HG02759 (cell line): ENCODE measurements around the gene RNF212.

Experiments used
- ATAC-seq: cut with Tn5 transposase; IDR thresholded peaks from one replicate; pipeline ENCODE4 v1.9.1; 2021; ENCODE audit warnings: mild to moderate bottlenecking, moderate library complexity; ENCODE audit not compliant: unreplicated experiment

Gene RNF212

DNA sequence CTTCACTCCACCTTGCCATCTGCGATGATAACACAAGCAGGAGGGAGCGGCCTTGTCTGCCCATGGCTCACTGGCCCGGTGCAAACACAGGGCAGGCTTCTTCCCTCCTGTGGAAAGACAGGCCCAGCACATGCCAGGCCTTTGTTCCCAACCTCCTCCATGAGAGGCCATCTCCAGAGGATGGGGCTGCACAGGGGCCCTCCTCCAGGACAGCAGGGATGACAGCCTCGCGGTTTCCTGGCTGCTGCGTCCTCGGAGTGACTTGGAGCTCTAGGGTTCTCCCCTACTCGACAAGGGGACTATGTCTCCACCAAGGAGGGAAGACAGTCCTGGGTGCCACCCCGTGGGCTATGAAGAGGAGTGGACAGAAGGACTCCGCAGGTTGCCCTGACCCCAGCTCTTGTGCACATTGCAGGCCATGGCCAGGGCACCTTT is 21.8 kb downstream of the RNF212 start:
- no peak for ATAC-seq

- no peak for ATAC-seq
Observed at GRCh38 chr4:1090465-1091440, 22.6 kb downstream of the RNF212 start.

DNA sequence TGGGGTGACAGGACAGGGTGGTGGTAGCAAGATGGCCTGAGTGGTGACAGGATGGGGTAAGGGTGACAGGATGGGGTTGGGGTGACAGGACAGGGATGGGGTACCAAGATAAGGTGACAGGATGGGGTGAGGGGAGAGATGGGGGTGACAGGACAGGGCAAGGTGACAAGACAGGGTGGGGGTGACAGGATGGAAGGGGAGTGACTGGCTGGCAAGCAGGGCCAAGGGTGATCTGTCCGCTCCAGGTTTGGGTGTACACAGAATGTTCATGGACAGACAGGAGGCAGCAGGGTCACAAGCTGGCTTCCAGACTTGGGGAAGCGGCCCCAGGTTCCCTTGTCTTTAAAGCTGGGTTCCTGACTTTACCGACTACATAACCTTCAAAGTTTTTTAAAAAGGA is 23.3 kb downstream of the RNF212 start:
- ATAC-seq: no peak

DNA sequence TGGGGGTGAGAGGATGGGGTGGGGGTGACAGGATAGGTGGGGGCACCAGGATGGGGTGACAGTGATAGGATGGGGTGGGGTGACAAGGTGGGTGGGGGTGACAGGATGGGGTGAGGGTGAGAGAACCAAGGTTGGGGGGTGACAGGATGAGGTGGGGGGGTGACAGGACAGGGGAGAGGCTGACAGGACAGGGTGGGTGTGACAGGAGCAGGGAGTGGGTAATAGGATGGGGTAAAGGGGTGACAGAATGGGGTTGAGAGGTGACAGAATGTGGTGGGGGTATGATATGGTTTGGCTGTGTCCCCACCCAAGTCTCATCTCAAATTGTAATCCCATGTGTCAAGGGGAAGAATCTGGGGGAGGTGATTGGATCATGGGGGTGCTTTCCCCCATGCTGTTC is 26.0 kb downstream of the RNF212 start:
- no peak for ATAC-seq

DNA sequence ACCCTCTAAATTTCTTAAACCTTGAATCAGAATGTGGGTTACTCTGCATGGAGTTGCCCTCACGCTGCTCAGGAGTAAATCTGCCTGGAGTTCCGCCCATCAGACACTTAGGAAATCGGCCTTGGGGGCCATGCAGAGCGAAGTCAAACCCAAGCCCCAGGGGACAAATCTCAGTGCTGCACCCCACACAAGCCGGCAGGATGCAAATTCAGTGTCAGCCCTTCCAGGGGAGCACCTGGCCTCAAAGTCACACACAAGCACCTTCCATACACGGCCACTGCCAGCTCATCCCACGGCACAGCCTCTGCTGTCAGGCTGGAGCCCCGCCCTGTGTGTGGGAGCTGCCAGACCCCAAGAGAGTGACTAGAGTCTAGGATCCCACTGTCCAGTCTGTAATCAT is 27.4 kb downstream of the RNF212 start:
- ATAC-seq: no peak

DNA sequence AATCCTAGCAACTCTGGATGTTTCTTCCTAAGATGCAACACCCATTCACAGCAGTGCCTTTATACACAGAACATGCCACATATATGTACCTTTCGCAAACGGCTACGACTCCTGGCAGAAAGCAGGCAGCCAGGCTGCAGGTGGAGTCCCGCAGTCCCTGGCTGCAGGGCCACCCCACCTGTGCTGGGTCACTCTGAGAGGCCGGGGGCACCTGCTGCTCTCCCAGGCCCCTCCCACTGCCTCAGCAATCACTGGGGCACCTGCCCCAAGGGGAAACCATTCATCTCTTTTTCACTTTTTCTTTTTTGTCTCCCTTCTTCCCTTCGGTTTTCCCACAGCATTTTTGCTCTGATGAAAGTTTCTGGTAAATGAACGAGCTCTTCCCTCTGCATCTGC is 28.0 kb downstream of the RNF212 start:
- ATAC-seq: no peak

GRCh38 chr4:1084796-1085403 is 28.5 kb downstream of the RNF212 start:
- ATAC-seq: no peak

- ATAC-seq: no peak
Observed at GRCh38 chr4:1084394-1084793, 29.0 kb downstream of the RNF212 start.

- ATAC-seq: no peak
Observed at GRCh38 chr4:1082215-1083182, 30.9 kb downstream of the RNF212 start.

GRCh38 chr4:1081689-1082040 is 31.7 kb downstream of the RNF212 start:
- no peak for ATAC-seq

GRCh38 chr4:1080961-1081688 is 32.2 kb downstream of the RNF212 start:
- ATAC-seq: no peak

DNA sequence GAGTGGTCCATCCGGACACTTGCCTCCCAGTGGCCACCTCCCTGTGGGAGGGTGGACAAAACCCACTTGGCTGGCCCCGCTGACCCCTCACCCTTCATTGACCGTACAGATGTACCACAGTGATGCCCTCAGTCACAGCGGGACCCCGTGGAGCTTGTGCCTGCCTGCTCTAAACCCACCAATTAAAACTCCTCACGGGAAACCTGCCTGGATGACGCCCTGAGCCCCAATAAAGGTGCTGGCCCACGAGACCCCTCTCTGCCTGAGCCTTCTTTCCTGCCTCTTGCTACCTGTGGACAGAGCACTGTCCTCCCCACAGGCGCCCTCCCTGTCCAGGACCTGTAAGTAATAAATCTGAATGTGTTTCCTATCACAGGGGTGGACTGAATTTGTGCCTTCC is 32.9 kb downstream of the RNF212 start:
- no peak for ATAC-seq

GRCh38 chr4:1079711-1080265 is 33.6 kb downstream of the RNF212 start:
- ATAC-seq: no peak

GRCh38 chr4:1078490-1078889 is 34.9 kb downstream of the RNF212 start:
- ATAC-seq: no peak

GRCh38 chr4:1077711-1078477 is 35.5 kb downstream of the RNF212 start:
- no peak for ATAC-seq

GRCh38 chr4:1075809-1076699 is 37.3 kb downstream of the RNF212 start:
- no peak for ATAC-seq

DNA sequence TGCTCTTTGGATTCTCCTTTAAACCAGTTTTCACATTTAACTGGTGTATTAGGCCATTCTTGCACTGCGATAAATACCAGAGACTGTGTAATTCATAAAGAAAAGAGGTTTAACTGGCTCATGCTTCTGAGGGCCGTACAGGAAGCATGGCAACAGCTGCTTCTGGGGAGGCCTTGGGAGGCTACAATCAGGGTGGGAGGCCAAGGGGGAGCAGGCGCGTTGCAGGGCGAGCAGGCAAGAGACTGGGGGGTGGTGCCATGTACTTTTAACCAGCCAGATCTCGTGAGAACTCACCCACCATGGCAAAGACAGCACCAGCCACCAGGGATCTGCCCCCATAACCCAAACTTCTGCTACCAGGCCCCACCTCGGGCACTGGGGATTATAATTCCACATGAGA is 38.1 kb downstream of the RNF212 start:
- no peak for ATAC-seq

GRCh38 chr4:1074077-1074476 is 39.3 kb downstream of the RNF212 start:
- ATAC-seq: no peak
